Activated CD8-positive, alpha-beta memory T cell treated with anti-CD3 and anti-CD28 coated beads for 48 hours (primary cell): Measurements from ENCODE around the gene ADPRS.
A peak's percentile ranks its signal among the peaks of the same experiment; 100 is the strongest.

Experiments
- DNase-seq, 3 experiments: peaks; one replicate each; pipeline ENCODE4 v3.0.0-alpha.2; 2020; ENCODE audit warnings: low read depth in 2 of 3, low spot score in 2 of 3

The ADPRS gene

GRCh38 chr1:36087233-36088123 lies 1.2 kb upstream of the ADPRS start:
- DNase-seq = no peak

DNA sequence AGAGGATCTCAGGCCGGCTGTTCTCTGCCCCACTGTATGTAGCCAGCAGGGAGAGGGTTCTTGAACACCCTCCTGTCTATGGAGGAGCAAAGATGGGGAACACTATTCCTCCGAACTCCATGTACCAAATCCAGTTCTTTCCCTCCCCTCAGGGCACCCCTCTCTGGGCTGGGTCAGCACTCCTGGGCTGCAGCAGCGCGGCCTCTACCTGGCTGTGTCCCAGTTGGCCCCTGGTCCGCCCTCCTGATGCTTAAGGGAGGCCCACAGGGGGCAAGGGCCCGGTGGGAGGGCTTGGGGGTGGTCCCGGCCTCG lies 471 bp upstream of the ADPRS start:
- DNase-seq = no peak

DNA sequence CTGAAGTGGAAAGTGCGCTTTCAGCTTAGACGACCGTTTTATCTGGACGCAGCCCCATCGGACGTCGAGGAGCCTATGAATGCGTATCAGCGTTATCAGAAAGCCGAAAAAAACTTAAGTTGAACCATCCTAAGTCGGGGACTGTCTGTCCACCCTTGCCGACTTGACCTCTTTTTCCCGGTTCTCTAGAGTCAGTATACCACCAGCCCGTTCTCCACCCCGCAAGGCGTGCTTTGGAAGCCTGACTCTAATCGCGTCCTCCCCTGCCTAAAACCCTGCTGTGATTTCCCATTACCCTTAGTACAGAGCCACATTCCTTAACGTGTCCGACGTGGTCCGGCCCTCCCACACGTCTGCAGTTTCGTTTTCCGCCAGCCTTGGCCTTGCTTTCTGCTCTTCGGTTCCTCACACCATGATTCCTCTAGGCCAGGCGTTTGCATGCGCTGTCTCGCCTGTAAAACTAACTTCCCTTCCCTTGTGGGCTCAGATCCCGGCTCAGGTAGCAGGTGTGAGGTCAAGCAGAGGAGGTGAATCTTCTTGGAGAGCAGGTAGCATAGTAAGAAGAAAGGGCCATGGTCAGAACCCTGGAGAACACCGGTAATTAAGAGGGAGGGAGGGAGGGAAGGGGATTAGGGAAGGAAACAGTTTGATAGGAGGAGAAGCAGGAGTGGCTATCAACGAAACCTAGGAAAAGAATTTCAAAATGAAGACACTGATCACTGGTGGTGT lies 865 bp downstream of the ADPRS start:
- no peak for DNase-seq

- DNase-seq = no peak
These were observed 2.4 kb downstream of the ADPRS start for GRCh38 chr1:36091141-36091540.

GRCh38 chr1:36091698-36092097 lies 3.0 kb downstream of the ADPRS start:
- DNase-seq = no peak

DNA sequence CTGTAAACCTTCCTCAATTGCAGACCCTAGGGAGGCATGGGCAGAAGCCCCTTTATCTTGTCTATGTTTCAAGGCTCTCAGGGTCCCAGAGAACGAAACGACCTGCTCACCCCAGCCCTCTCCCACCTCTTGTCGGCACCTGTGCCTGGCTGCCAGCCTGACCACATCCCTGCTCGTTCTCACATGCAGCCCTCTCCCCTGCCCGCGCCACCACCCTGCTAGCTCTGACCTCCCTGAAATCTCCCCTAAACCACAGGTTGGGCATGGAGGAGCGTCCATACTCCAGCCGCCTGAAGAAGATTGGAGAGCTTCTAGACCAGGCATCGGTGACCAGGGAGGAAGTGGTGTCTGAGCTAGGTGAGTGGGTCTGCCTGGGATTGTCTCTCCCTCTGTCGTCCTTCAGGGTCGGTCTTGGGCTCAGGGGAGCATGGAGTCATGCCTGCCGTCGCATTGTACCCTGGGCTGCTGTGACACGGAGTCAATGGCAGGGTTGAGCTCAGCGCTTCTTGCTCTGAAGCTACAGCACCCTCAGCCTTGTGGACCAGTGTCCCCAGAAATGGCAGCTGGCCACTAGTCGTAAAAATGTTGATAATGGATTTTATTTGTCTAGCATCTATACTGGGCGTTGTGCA lies 3.6 kb downstream of the ADPRS start:
- no peak for DNase-seq

DNA sequence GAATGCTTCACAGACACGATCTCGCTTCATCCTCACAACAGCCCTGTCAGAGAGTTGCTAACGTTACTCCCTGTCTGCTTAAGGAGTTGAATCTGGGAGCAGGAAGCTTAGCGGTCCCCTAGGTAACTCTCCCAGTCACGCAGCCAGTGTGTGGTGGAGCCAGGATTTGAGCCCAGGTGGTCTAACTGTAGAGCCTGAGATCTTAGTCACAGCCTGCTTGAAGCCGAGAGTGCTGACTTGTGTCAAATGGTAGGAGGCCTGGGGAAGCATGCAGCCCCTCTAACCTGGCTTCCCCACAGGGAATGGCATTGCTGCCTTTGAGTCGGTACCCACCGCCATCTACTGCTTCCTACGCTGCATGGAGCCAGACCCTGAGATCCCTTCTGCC lies 4.1 kb downstream of the ADPRS start:
- no peak for DNase-seq

- no peak for DNase-seq
These were observed 4.5 kb downstream of the ADPRS start for GRCh38 chr1:36093226-36093625.

GRCh38 chr1:36093929-36094328 lies 5.2 kb downstream of the ADPRS start:
- no peak for DNase-seq

DNA sequence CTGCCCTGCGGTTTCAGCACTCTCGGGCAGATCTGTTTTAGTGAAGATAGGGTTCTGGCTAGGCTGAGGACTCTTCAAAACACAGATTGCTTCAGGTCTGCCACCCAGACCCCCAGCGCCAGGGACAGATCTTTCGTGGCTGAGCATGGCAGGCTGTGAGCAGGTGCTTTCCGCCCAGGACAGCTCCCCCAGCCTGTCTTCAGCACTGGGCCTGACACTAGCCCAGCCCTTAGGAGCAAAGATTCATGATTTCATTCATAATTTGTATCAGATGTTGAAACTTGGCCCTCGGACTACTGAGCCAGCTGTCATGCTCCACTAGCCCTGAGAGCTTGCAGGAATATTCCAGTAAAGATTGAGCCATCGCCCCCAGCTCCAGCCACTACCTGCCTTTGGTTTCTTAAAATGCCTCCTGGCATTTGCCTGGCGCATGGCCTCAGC lies 5.9 kb downstream of the ADPRS start:
- no peak for DNase-seq

GRCh38 chr1:36095760-36096405 lies 7.2 kb downstream of the ADPRS start:
- DNase-seq = no peak

- no peak for DNase-seq
These were observed 8.1 kb downstream of the ADPRS start for GRCh38 chr1:36096500-36097432.

GRCh38 chr1:36097693-36098585 lies 9.2 kb downstream of the ADPRS start:
- no peak for DNase-seq

- no peak for DNase-seq
These were observed 10.1 kb downstream of the ADPRS start for GRCh38 chr1:36098650-36099365.

DNA sequence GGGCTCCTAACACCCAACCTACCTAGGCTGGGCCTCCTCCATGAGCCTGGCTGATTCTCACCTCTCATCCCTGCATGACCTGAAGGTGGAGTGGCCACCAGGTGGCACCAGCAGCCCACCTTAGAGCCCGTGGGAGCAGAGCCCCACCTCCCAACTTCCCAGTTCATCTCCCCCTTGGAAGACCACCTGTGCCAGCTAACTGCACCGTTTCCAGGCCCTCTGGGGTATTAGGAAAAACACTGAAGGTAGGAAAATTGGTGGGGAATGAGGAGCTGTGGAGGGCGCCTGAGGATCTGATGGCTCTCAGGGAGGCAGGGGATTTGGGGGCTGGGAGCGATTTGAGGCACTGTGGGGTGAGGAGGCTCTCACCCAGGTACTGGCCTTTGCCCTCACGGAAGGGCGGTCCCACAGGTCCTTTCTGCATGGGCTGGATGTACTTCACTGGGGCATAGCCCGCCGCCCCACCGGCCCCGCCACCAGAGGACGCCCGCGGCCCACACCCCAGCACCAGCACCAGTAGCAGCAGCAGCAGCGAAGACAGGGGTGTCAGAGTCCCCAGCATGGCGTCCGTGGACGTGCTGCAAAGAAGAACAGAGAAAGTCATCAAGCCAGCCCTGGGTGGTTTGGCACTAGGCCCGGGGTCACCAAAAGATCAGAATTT lies 11.1 kb downstream of the ADPRS start:
- DNase-seq = peak; percentile 40 to 67 (median 58)

GRCh38 chr1:36100376-36100775 lies 11.7 kb downstream of the ADPRS start:
- no peak for DNase-seq

- DNase-seq = no peak
These were observed 12.9 kb downstream of the ADPRS start for GRCh38 chr1:36101546-36101945.

DNA sequence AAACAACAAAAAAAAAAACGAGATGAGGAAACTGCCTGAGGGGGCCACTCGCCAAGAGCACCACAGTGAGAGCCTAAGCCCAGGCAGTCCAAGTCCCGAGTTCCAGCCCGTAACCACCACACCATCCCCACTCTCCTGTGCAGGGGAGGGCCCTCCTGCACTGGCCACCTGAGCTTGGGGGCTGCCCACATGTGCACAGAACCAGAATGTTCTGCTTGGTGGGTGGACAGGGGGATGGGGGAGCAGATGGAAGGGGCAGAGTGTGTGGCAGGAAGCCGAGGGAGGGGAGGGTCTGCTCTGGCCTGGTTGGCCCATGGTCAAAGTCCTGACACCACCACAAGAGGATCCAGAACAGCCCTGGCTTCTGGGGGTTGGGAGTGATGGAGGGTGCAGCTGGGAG lies 17.6 kb downstream of the ADPRS start:
- no peak for DNase-seq
